NCI-H1436 (cell line): ENCODE measurements around the gene RAD51D.
"Not testable (repeated sequence)": the region's sequence is repeated elsewhere in the genome, so short reads cannot be mapped to it uniquely, and the experiment has no call there.

Experiments
- DNase-seq: peaks from one replicate; lab custom pipeline; 2025; lab: John Stamatoyannopoulos, UW

Gene RAD51D

GRCh38 chr17:35119370-35120165 lies at the start of gene RAD51D:
TSS of gene RAD51D (minus strand) at chr17:35119860. CDS start at chr17:35119613, 247 bp downstream.
- peak; percentile 89 for DNase-seq

GRCh38 chr17:35167666-35168065 lies 48.0 kb upstream of the RAD51D start:
- no peak for DNase-seq

GRCh38 chr17:35167046-35167445 lies 47.4 kb upstream of the RAD51D start:
- no peak for DNase-seq

- no peak for DNase-seq
Measured at GRCh38 chr17:35166526-35166925, 46.9 kb upstream of the RAD51D start.

GRCh38 chr17:35164716-35165115 lies 45.1 kb upstream of the RAD51D start:
- no peak for DNase-seq

GRCh38 chr17:35163886-35164285 lies 44.2 kb upstream of the RAD51D start:
- no peak for DNase-seq

- no peak for DNase-seq
Measured at GRCh38 chr17:35162755-35163154, 43.1 kb upstream of the RAD51D start.

GRCh38 chr17:35161281-35161761 lies 41.7 kb upstream of the RAD51D start:
- DNase-seq = no peak

- no peak for DNase-seq
Measured at GRCh38 chr17:35160354-35161201, 40.9 kb upstream of the RAD51D start.

- no peak for DNase-seq
Measured at GRCh38 chr17:35159940-35160339, 40.3 kb upstream of the RAD51D start.

- DNase-seq = no peak
Measured at GRCh38 chr17:35155246-35155645, 35.6 kb upstream of the RAD51D start.

- no peak for DNase-seq
Measured at GRCh38 chr17:35154196-35155165, 34.8 kb upstream of the RAD51D start.

- no peak for DNase-seq
Measured at GRCh38 chr17:35152421-35153140, 32.9 kb upstream of the RAD51D start.

- not testable (repeated sequence) for DNase-seq
Measured at GRCh38 chr17:35151080-35151479, 31.4 kb upstream of the RAD51D start.

- no peak for DNase-seq
Measured at GRCh38 chr17:35149941-35150340, 30.3 kb upstream of the RAD51D start.

- no peak for DNase-seq
Measured at GRCh38 chr17:35148144-35148543, 28.5 kb upstream of the RAD51D start.

GRCh38 chr17:35147375-35147905 lies 27.8 kb upstream of the RAD51D start, which contains the start of gene UNC45B:
TSS of gene UNC45B (plus strand) at chr17:35147817. CDS start at chr17:35148264, 447 bp downstream.
- DNase-seq = no peak

- DNase-seq = no peak
Measured at GRCh38 chr17:35146214-35146833, 26.7 kb upstream of the RAD51D start.

- DNase-seq = no peak
Measured at GRCh38 chr17:35144840-35145239, 25.2 kb upstream of the RAD51D start.

GRCh38 chr17:35142467-35142796 lies 22.8 kb upstream of the RAD51D start:
- no peak for DNase-seq
